BE2C (cell line): ENCODE measurements around the gene ZNF664.

Source experiments
- DNase-seq: peaks from one replicate; pipeline ENCODE4 v3.0.0-alpha.2; 2020
- H3K27me3 ChIP-seq: fragments of 250-450 bp; sonication (Bioruptor Pico); 2 replicates; pipeline ENCODE4 v1.5.1; 2020; ENCODE audit warnings: mild to moderate bottlenecking
- H3K36me3 ChIP-seq: fragments of 250-450 bp; sonication (Bioruptor Pico); 2 replicates; pipeline ENCODE4 v1.5.1; 2020; ENCODE audit warnings: mild to moderate bottlenecking
- H3K4me1 ChIP-seq: fragments of 250-450 bp; sonication (Bioruptor Pico); 2 replicates; pipeline ENCODE4 v1.5.1; 2020
- H3K4me3 ChIP-seq: 2 replicates; pipeline ENCODE4 v1.5.1; 2011; ENCODE audit warnings: low read depth, low read length
- H3K9me3 ChIP-seq: fragments of 250-450 bp; sonication (Bioruptor Pico); 2 replicates; pipeline ENCODE4 v1.5.1; 2020
- CTCF ChIP-seq: IDR thresholded peaks from 2 replicates; pipeline ENCODE4 v1.5.1; 2012; ENCODE audit warnings: mild to moderate bottlenecking, low read depth, low read length

ZNF664 gene

GRCh38 chr12:124006085-124006845, 33.2 kb downstream of the ZNF664 start:
- no peak for DNase-seq
- Histone ChIP-seq H3K4me1 (no peaks in the 10 kb centered on the region), H3K36me3 (peaks cover 65% of the 10 kb centered on the region)

GRCh38 chr12:124006846-124007713, 34.1 kb downstream of the ZNF664 start:
- Histone ChIP-seq H3K4me3 (no peak overlapping the region), H3K9me3 (no peaks in the 10 kb centered on the region), H3K4me1 (no peaks in the 10 kb centered on the region), H3K36me3 (peaks cover 65% of the 10 kb centered on the region), H3K27me3 (no peaks in the 10 kb centered on the region)
- TF ChIP-seq CTCF = no peak
- no peak for DNase-seq

More at GRCh38 chr12:124006085-124006845, 33.2 kb downstream of the ZNF664 start:
- H3K9me3 ChIP-seq = no peaks in the 10 kb centered on the region
- H3K27me3 ChIP-seq = no peaks in the 10 kb centered on the region
- H3K4me3 ChIP-seq = no peak overlapping the region
- TF ChIP-seq CTCF = no peak

GRCh38 chr12:124007826-124008570, 35.0 kb downstream of the ZNF664 start:
- DNase-seq = no peak
- no peak for TF ChIP-seq CTCF
- H3K36me3 ChIP-seq = peaks cover 65% of the 10 kb centered on the region
- H3K9me3 ChIP-seq = no peaks in the 10 kb centered on the region
- H3K27me3 ChIP-seq = no peaks in the 10 kb centered on the region
- no peaks in the 10 kb centered on the region for H3K4me1 ChIP-seq
- no peak overlapping the region for H3K4me3 ChIP-seq

- Histone ChIP-seq H3K36me3 (peaks cover 68% of the 10 kb centered on the region), H3K4me3 (no peak overlapping the region), H3K9me3 (no peaks in the 10 kb centered on the region), H3K27me3 (no peaks in the 10 kb centered on the region), H3K4me1 (no peaks in the 10 kb centered on the region)
- no peak for DNase-seq
- no peak for TF ChIP-seq CTCF
Observed at GRCh38 chr12:124008595-124008994, 35.6 kb downstream of the ZNF664 start.

- Histone ChIP-seq H3K4me3 (no peak overlapping the region), H3K4me1 (no peaks in the 10 kb centered on the region), H3K27me3 (no peaks in the 10 kb centered on the region), H3K36me3 (peaks cover 63% of the 10 kb centered on the region), H3K9me3 (no peaks in the 10 kb centered on the region)
- no peak for TF ChIP-seq CTCF
- DNase-seq = no peak
Observed at GRCh38 chr12:124009781-124010180, 36.8 kb downstream of the ZNF664 start.
